Mucosa of rectum (tissue), 2 donors: Measurements from ENCODE around the gene SEC14L3.
A peak's percentile ranks its signal among the peaks of the same experiment; 100 is the strongest.

ENCODE experiments used
- H3K27ac ChIP-seq, 2 donors: one replicate each; pipeline ENCODE4 v1.7.0; 2013; ENCODE audit warnings: inconsistent platforms in 2 of 2, low read depth in 2 of 2, low read length in 2 of 2
- H3K27me3 ChIP-seq, 2 donors: one replicate each; pipeline ENCODE4 v1.7.0; 2013; ENCODE audit warnings: low read length in 2 of 2; ENCODE audit not compliant: control insufficient read depth in 2 of 2, insufficient read depth in 2 of 2
- H3K36me3 ChIP-seq, 2 donors: one replicate each; pipeline ENCODE4 v1.7.0; 2013; ENCODE audit warnings: low read length in 2 of 2; ENCODE audit not compliant: control insufficient read depth in 2 of 2, insufficient read depth in 2 of 2
- H3K4me1 ChIP-seq, 2 donors: one replicate each; pipeline ENCODE4 v1.7.0; 2013; ENCODE audit warnings: low read length in 2 of 2, mild to moderate bottlenecking in 1 of 2; ENCODE audit not compliant: control insufficient read depth in 2 of 2, insufficient read depth in 2 of 2
- H3K4me3 ChIP-seq, 2 donors: one replicate each; pipeline ENCODE4 v1.7.0; 2013; ENCODE audit warnings: low read length in 2 of 2
- H3K9ac ChIP-seq, 2 donors: one replicate each; pipeline ENCODE4 v1.7.0; 2013; ENCODE audit warnings: low read length in 2 of 2, low read depth in 1 of 2, mild to moderate bottlenecking in 1 of 2
- H3K9me3 ChIP-seq, 2 donors: one replicate each; pipeline ENCODE4 v1.7.0; 2013; ENCODE audit warnings: low read length in 2 of 2; ENCODE audit not compliant: control insufficient read depth in 2 of 2
- donor health status: healthy.
- donor health status: Normal muscosa, but diverticular disease.

The SEC14L3 gene

GRCh38 chr22:30433773-30434172 is 38.0 kb downstream of the SEC14L3 start:
- Histone ChIP-seq H3K9me3 (no peaks in the 10 kb centered on the region), H3K4me3 (no peak overlapping the region), H3K36me3 (no peaks in the 10 kb centered on the region), H3K27me3 (no peaks in the 10 kb centered on the region), H3K4me1 (peaks cover 0 to 3% of the 10 kb centered on the region in 2 donors), H3K27ac (no peak overlapping the region), H3K9ac (no peak overlapping the region)

GRCh38 chr22:30433227-30433626 is 38.6 kb downstream of the SEC14L3 start:
- H3K27me3 ChIP-seq, result no peaks in the 10 kb centered on the region
- H3K9ac ChIP-seq, result no peak overlapping the region
- no peaks in the 10 kb centered on the region for H3K4me1 ChIP-seq
- no peak overlapping the region for H3K27ac ChIP-seq
- no peak overlapping the region for H3K4me3 ChIP-seq
- H3K9me3 ChIP-seq, result no peaks in the 10 kb centered on the region
- peaks cover 0 to under 1% of the 10 kb centered on the region in 2 donors for H3K36me3 ChIP-seq

GRCh38 chr22:30432520-30432919 is 39.3 kb downstream of the SEC14L3 start:
- H3K9me3 ChIP-seq, result no peaks in the 10 kb centered on the region
- no peak overlapping the region for H3K4me3 ChIP-seq
- no peaks in the 10 kb centered on the region for H3K27me3 ChIP-seq
- no peak overlapping the region for H3K9ac ChIP-seq
- peaks cover 0 to 5% of the 10 kb centered on the region in 2 donors for H3K36me3 ChIP-seq
- H3K4me1 ChIP-seq, result no peaks in the 10 kb centered on the region
- H3K27ac ChIP-seq, result no peak overlapping the region

- H3K27me3 ChIP-seq, result no peaks in the 10 kb centered on the region
- H3K9ac ChIP-seq, result no peak overlapping the region
- peaks cover 0 to 5% of the 10 kb centered on the region in 2 donors for H3K36me3 ChIP-seq
- no peaks in the 10 kb centered on the region for H3K9me3 ChIP-seq
- no peak overlapping the region for H3K4me3 ChIP-seq
- no peaks in the 10 kb centered on the region for H3K4me1 ChIP-seq
- H3K27ac ChIP-seq, result no peak overlapping the region
Observed at GRCh38 chr22:30432096-30432495, 39.7 kb downstream of the SEC14L3 start.

- Histone ChIP-seq H3K36me3 (peaks cover 0 to 5% of the 10 kb centered on the region in 2 donors), H3K4me3 (no peak overlapping the region), H3K27ac (no peak overlapping the region), H3K9ac (no peak overlapping the region), H3K4me1 (peaks cover 4 to 9% of the 10 kb centered on the region in 2 donors), H3K9me3 (no peaks in the 10 kb centered on the region), H3K27me3 (no peaks in the 10 kb centered on the region)
Observed at GRCh38 chr22:30430933-30431332, 40.9 kb downstream of the SEC14L3 start.

- H3K27me3 ChIP-seq, result no peaks in the 10 kb centered on the region
- no peaks in the 10 kb centered on the region for H3K9me3 ChIP-seq
- no peak overlapping the region for H3K4me3 ChIP-seq
- no peak overlapping the region for H3K27ac ChIP-seq
- H3K36me3 ChIP-seq, result peaks cover 0 to 5% of the 10 kb centered on the region in 2 donors
- no peak overlapping the region for H3K9ac ChIP-seq
- H3K4me1 ChIP-seq, result peaks cover 10 to 13% of the 10 kb centered on the region in 2 donors
Observed at GRCh38 chr22:30429887-30430286, 41.9 kb downstream of the SEC14L3 start.

GRCh38 chr22:30427871-30428270 is 43.9 kb downstream of the SEC14L3 start:
- Histone ChIP-seq H3K4me3 (no peak overlapping the region), H3K36me3 (peaks cover 0 to 5% of the 10 kb centered on the region in 2 donors), H3K4me1 (peaks cover 23 to 26% of the 10 kb centered on the region in 2 donors), H3K27ac (no peak overlapping the region), H3K9me3 (no peaks in the 10 kb centered on the region), H3K27me3 (no peaks in the 10 kb centered on the region), H3K9ac (no peak overlapping the region)

- H3K9ac ChIP-seq, result peak overlapping the region; percentile 77 to 89
- no peaks in the 10 kb centered on the region for H3K27me3 ChIP-seq
- peaks cover 0 to 5% of the 10 kb centered on the region in 2 donors for H3K36me3 ChIP-seq
- no peaks in the 10 kb centered on the region for H3K9me3 ChIP-seq
- H3K4me3 ChIP-seq, result peak overlapping the region; percentile 73 to 92
- peaks cover 35 to 37% of the 10 kb centered on the region in 2 donors for H3K4me1 ChIP-seq
- H3K27ac ChIP-seq, result peak overlapping the region; percentile 71 to 81
Observed at GRCh38 chr22:30426388-30427353, 45.1 kb downstream of the SEC14L3 start.

- peak within 1 kb of the TSS; percentile 94 to 97 for H3K27ac ChIP-seq
- peak within 1 kb of the TSS; percentile 73 to 92 for H3K4me3 ChIP-seq
- peaks cover 0 to 5% of the 10 kb centered on the region in 2 donors for H3K36me3 ChIP-seq
- H3K4me1 ChIP-seq, result peaks cover 43 to 44% of the 10 kb centered on the region in 2 donors
- H3K9ac ChIP-seq, result peak within 1 kb of the TSS; percentile 77 to 89
- H3K27me3 ChIP-seq, result no peaks in the 10 kb centered on the region
- H3K9me3 ChIP-seq, result no peaks in the 10 kb centered on the region
Observed at GRCh38 chr22:30425616-30426387, 46.0 kb downstream of the SEC14L3 start, which contains the start of gene MTFP1. Gene MTFP1, plus strand, starts transcription at chr22:30425768. Its CDS starts 112 bp downstream, at chr22:30425880.

GRCh38 chr22:30425327-30425615 is 46.5 kb downstream of the SEC14L3 start:
- Histone ChIP-seq H3K9me3 (no peaks in the 10 kb centered on the region), H3K4me1 (peaks cover 43 to 44% of the 10 kb centered on the region in 2 donors), H3K4me3 (peak overlapping the region; percentile 73 to 92), H3K27ac (peak overlapping the region; percentile 71 to 81), H3K9ac (peak overlapping the region; percentile 77 to 89), H3K27me3 (no peaks in the 10 kb centered on the region), H3K36me3 (peaks cover 0 to 6% of the 10 kb centered on the region in 2 donors)
